HEK293T (cell line): ENCODE data around the gene SPARC.

ENCODE experiments used
- FOXK2 ChIP-seq: fragments of 450-650 bp; IDR thresholded peaks from 2 replicates; pipeline ENCODE4 v1.6.1; 2016; ENCODE audit warnings: mild to moderate bottlenecking
- FOXM1 ChIP-seq: fragments of 450-650 bp; IDR thresholded peaks from 2 replicates; pipeline ENCODE4 v1.6.1; 2017; ENCODE audit warnings: mild to moderate bottlenecking, borderline replicate concordance
- HDGF ChIP-seq: fragments of 450-650 bp; IDR thresholded peaks from 2 replicates; pipeline ENCODE4 v1.6.1; 2017; ENCODE audit warnings: antibody characterized with exemption, borderline replicate concordance
- SP1 ChIP-seq: fragments of 450-650 bp; IDR thresholded peaks from 2 replicates; pipeline ENCODE4 v1.6.1; 2017
- SUZ12 ChIP-seq: fragments of 450-650 bp; IDR thresholded peaks from 2 replicates; pipeline ENCODE4 v1.6.1; 2016; ENCODE audit warnings: mild to moderate bottlenecking
- TF ChIP-seq, protein P1 (sequence below): fragments of 450-650 bp; IDR thresholded peaks from 2 replicates; pipeline ENCODE4 v1.6.1; 2016

DNA sequence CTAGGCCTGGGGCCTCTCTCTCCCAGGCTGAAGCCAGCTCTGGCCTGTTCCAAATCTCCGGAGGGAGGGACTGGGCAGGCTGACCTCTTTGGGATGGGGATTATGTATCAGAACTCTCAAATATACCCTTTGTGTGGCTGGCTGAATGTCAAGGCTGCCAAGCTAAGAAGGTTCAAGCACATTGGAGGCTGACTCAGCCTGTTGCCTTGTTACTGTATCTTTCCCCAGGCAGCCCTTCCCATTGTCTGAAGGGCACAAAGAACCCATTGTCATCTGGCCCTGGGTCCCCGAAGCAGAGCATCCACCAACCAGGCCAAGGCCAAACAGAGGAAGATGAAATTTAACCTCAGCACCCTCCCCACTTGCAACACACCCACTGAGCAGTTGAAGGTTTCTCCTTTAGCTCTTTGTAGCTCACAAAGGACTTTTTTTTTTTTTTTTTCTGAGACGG lies 7.3 kb upstream of the SPARC start:
- TF ChIP-seq HDGF (no peak), FOXK2 (no peak), SP1 (no peak), FOXM1 (no peak), SUZ12 (no peak)
- TF ChIP-seq, protein P1, sequence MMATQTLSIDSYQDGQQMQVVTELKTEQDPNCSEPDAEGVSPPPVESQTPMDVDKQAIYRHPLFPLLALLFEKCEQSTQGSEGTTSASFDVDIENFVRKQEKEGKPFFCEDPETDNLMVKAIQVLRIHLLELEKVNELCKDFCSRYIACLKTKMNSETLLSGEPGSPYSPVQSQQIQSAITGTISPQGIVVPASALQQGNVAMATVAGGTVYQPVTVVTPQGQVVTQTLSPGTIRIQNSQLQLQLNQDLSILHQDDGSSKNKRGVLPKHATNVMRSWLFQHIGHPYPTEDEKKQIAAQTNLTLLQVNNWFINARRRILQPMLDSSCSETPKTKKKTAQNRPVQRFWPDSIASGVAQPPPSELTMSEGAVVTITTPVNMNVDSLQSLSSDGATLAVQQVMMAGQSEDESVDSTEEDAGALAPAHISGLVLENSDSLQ = no peak
